Large intestine (tissue), 3 donors: ENCODE results near the gene RGR. TPM values are rescaled to one million over a fixed set of nuclear protein-coding genes. Genes with fewer than 3 reads are reported as not detected.

Experiments
- DNase-seq, 2 donors: peaks; one replicate each; pipeline versions ENCODE4 v3.0.0 to v3.0.0-alpha.2; 2013
- H3K27ac ChIP-seq: one replicate; pipeline ENCODE4 v1.5.1; 2013; ENCODE audit warnings: low read length
- H3K27me3 ChIP-seq: 2 replicates; pipeline ENCODE4 v1.6.1; 2013; ENCODE audit warnings: low read length; ENCODE audit not compliant: control insufficient read depth, insufficient read depth
- H3K36me3 ChIP-seq: 2 replicates; pipeline ENCODE4 v1.6.1; 2013; ENCODE audit warnings: low read length; ENCODE audit not compliant: control insufficient read depth, insufficient read depth
- H3K4me1 ChIP-seq: one replicate; pipeline ENCODE4 v1.6.1; 2013; ENCODE audit warnings: low read length; ENCODE audit not compliant: control insufficient read depth, insufficient read depth
- H3K4me3 ChIP-seq: one replicate; pipeline ENCODE4 v1.5.1; 2013; ENCODE audit warnings: low read length
- H3K9me3 ChIP-seq: one replicate; pipeline ENCODE4 v1.6.1; 2013; ENCODE audit warnings: mild to moderate bottlenecking, low read depth, low read length, moderate library complexity; ENCODE audit not compliant: control insufficient read depth
- WGBS: methylation state at CpG from one replicate; pipeline ENCODE4 v1.1.5; 2013; ENCODE audit warnings: low lambda C conversion rate; ENCODE audit not compliant: insufficient coverage; 5-methylcytosine and 5-hydroxymethylcytosine counted together
- polyA plus RNA-seq: library from polyadenylated mRNA; unstranded; fragments of 120-200 nt; gene quantifications from one replicate; pipeline ENCODE4 v1.2.1, GENCODE V29; 2013

The RGR gene
- polyA plus RNA-seq, 1 donor: 0.27 TPM

DNA sequence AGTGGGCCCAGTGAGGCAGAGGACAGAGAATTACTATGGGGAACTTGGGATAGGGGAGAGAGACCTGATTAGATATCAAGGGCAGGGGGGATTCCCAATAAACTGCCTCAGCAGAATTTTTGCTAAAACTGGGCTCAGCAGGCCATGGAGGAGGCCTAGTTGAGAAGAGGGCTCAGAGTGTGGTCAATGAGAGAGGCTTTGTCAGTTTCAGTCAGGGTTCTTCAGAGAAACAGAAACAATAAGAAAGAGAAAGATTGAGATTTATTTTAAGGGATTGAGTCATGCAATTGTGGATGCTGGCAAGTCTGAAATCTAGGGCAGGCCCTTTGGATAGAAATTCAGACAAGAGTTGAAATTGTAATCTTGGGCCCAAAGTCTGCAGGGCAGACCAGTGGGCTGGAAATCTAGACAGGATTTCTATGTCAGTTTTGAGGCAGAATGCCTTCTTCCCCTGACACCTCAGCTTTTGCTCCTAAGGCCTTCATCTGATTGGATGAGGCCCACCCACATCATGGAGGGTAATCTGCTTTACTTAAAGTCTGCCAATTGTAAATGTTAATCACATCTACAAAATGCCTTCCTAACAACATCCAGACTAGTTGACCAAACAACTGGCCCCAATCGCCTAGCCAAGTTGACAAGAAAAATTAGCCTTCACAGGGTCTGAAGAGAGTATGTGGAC is 50.1 kb downstream of the RGR start:
- no CpG with 5 or more reads among the region's 1 CpG for WGBS
- DNase-seq: no peak
- H3K4me1 ChIP-seq: no peaks in the 10 kb centered on the region
- H3K27me3 ChIP-seq: peaks cover 4% of the 10 kb centered on the region
- no peak overlapping the region for H3K27ac ChIP-seq
- no peaks in the 10 kb centered on the region for H3K36me3 ChIP-seq
- no peak overlapping the region for H3K4me3 ChIP-seq
- H3K9me3 ChIP-seq: no peaks in the 10 kb centered on the region

DNA sequence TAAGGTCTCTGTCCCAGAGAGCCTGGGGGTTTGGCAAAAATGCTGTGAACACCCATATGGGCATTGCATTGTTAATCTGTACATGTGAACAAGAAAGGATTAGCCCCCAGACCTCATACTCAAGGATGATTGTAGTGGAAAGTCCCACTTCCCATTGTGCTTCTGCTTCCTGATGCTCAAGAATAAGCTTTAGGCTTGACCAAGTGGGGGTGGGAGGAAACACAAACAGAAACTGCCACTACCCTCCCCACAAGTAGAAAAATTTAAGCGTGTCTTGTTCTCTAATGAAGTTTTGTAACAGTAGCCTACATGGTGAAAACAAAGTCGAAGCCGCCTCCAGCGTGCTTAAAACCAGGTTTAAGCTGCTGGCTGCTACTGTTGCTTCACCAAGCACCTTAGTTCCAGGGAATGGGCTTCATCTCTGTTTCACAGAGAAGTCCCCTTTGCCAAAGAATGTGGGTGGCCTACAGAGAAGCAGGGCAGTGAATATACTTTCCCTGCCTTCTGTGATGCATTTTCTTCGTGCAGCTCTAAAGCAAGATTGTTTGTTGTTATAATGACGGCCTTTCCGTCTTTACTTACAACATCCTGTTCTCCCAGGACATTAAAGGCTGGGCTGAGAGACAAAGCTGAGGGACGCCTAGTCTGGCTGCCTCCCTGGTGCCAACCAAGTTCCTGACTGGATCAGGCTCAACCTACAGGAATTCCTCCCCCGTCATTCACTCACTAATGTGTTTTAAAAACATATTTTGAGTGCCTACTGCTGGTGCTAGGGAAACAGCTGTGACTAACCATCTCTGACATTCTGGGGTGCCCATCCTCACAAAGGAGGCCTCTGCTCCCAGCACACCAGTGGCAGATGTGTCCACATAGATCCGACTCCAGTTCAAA is 51.5 kb downstream of the RGR start:
- no peaks in the 10 kb centered on the region for H3K9me3 ChIP-seq
- WGBS: 65% methylated on average over 5 of the region's 10 CpGs
- peaks cover 4% of the 10 kb centered on the region for H3K27me3 ChIP-seq
- H3K36me3 ChIP-seq: no peaks in the 10 kb centered on the region
- H3K4me1 ChIP-seq: no peaks in the 10 kb centered on the region
- no peak overlapping the region for H3K27ac ChIP-seq
- no peak for DNase-seq
- no peak overlapping the region for H3K4me3 ChIP-seq

DNA sequence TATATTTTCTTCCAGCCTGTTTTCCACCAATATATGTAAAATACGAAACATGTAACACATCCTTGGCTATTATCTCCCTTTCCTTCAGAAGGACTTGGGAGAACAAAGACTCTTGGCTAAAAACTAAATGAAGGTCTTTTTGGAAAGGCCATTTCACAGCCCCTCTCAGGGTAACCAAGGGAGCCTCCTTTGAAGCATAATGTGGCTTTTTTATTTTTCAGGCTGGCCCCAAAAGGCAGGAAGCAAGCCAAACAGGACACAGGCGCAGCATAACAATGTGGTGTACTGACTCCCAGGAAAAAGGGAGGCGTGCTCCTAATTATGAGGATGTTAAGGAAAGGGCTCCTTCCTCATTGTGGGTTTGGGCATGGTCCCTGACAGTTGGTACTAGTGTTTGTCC is 53.2 kb downstream of the RGR start:
- H3K4me3 ChIP-seq: no peak overlapping the region
- H3K36me3 ChIP-seq: no peaks in the 10 kb centered on the region
- peaks cover 9% of the 10 kb centered on the region for H3K27me3 ChIP-seq
- no peaks in the 10 kb centered on the region for H3K4me1 ChIP-seq
- no peaks in the 10 kb centered on the region for H3K9me3 ChIP-seq
- WGBS: no CpG with 5 or more reads among the region's 3 CpGs
- no peak for DNase-seq
- H3K27ac ChIP-seq: no peak overlapping the region

DNA sequence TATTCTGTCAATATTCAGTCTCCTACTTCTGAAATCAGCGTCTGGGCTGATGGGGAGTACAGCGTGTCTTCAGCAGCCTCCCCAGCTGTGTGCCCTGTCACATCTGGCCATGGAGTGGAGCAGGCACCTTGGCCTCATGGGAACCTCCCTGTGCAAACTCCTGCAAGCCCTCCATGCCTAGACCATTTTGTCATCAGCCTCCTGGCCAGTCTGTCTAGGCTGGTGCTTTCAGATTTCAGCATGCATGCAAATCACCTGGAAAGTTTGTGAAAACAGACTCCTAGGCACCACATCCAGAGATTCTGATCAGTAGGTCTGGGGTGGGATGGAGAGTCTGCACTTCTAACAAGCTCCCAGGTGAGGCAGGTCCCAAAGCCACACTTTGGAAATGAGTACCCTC is 57.4 kb downstream of the RGR start:
- Histone ChIP-seq H3K4me3 (no peak overlapping the region), H3K36me3 (no peaks in the 10 kb centered on the region), H3K27me3 (peaks cover 9% of the 10 kb centered on the region), H3K4me1 (no peaks in the 10 kb centered on the region), H3K27ac (no peak overlapping the region), H3K9me3 (no peaks in the 10 kb centered on the region)
- no peak for DNase-seq
- no CpG with 5 or more reads among the region's 2 CpGs for WGBS

DNA sequence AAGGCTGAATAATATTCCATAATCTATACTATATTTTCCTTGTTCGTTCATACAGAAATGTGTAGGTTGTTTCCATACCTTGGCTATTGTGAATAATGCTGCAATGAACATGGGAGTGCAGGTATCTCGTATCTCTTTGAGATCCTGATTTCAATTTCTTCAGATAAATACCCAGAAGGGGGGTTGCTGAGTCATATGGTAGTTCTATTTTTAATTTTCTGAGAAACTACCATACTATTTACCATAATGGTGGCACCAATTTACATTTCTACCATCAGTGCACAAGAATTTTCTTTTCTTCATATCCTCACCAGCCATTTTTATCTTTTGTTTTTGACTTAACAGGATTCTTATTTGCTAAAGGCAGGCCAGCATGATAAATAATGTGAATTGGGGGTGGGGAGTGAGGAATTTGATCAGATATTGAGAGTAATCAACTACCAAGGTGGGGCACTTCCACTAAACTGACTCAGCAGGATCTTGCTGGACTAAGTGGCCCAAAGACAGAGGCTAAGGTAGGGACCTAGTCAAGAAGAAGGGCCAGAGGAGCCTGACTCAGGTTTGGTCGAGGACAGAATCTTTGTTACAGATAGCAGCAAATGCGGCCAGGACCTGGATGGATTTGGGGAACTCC is 62.0 kb downstream of the RGR start:
- H3K27ac ChIP-seq: no peak overlapping the region
- no CpG with 5 or more reads among the region's 4 CpGs for WGBS
- H3K9me3 ChIP-seq: no peaks in the 10 kb centered on the region
- peaks cover 5% of the 10 kb centered on the region for H3K27me3 ChIP-seq
- H3K36me3 ChIP-seq: no peaks in the 10 kb centered on the region
- H3K4me1 ChIP-seq: no peaks in the 10 kb centered on the region
- DNase-seq: no peak
- H3K4me3 ChIP-seq: no peak overlapping the region

DNA sequence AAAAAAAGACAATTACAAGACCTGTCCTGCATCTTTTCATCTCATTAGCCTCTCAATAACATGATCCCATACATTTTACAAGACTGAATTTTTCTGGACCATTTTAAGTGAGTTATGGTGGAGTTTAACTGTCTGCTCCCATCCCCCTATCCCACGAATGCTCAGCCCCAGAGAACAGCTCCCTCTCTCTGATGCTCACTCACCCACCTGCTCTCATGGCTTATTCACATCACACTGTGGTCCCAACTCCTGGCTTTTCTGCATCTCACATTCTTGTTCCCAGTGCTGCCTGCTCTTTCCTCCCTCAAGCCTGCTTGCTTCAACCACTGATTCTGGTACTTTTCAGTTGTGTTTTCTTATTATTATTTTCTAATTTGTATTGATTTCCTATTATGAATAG is 63.2 kb downstream of the RGR start:
- WGBS: no CpG with 5 or more reads among the region's 1 CpG

DNA sequence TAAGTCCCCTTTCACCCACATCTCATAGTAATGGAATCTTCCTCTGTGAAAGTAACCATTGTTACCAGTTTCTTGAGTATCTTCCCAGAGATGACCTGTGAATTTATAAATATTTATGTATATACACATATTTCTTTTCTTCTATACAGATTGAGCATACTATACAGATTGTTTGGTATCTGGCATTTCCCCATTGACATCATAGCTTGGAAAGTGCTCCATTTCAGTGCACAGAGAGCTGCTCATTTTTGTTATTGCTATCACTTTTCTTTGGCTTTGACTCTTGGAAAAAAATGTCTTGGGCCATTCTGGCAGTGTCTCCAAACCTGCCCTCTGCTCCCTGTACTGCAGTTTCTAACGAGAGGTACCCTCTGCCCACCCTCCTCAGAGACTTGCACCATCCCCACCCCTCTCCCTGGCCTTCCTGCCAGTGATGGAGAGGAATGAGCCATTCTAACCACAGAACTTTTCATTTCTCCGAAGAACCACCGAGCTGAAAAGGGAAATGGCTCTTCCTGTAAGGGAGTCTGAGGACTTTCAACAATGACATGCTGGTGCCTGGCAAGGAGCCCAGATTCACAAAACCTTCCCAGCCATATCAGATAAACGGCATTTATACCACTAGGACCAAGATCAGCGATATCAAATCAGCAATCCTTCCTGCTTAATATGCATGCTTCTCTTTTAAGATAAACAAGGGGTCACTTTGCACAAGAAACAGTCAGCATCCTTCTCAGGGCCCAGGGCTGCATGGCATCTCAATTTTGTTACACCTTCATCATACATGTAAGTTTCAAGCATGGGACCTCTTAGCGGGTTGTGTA is 63.8 kb downstream of the RGR start:
- Histone ChIP-seq H3K9me3 (no peaks in the 10 kb centered on the region), H3K4me3 (no peak overlapping the region), H3K4me1 (no peaks in the 10 kb centered on the region), H3K27ac (no peak overlapping the region), H3K36me3 (no peaks in the 10 kb centered on the region), H3K27me3 (no peaks in the 10 kb centered on the region)
- no peak for DNase-seq
- WGBS: 100% methylated on average over 1 of the region's 6 CpGs

More for the DNA sequence above, 63.2 kb downstream of the RGR start:
- H3K27me3 ChIP-seq: no peaks in the 10 kb centered on the region
- H3K4me1 ChIP-seq: no peaks in the 10 kb centered on the region
- DNase-seq: no peak
- no peaks in the 10 kb centered on the region for H3K36me3 ChIP-seq
- H3K4me3 ChIP-seq: no peak overlapping the region
- H3K27ac ChIP-seq: no peak overlapping the region
- H3K9me3 ChIP-seq: no peaks in the 10 kb centered on the region

Other genes starting within 250 kb of the RGR start
- 135 TPM for gene GHITM, start 105.5 kb upstream of the RGR start, polyA plus RNA-seq
- gene GPR15LG, start 71.3 kb upstream of the RGR start, polyA plus RNA-seq: 1.4 TPM
- 0.42 TPM for gene CDHR1, start 50.5 kb upstream of the RGR start, polyA plus RNA-seq
- not detected for gene LRIT2, start 19.5 kb upstream of the RGR start, polyA plus RNA-seq
- not detected for gene LRIT1, start 3.5 kb upstream of the RGR start, polyA plus RNA-seq
- gene CCSER2, start 83.5 kb downstream of the RGR start, polyA plus RNA-seq: 16.9 TPM